HEK293 (cell line): ENCODE results near the gene RBPJL.

ENCODE experiments used
- GLI2 ChIP-seq: fragments of 450-650 bp; formaldehyde crosslinking; IDR thresholded peaks from 2 replicates; pipeline ENCODE4; 2017; ENCODE audit warnings: missing biosample characterization, missing genetic modification characterization, low read depth, borderline replicate concordance
- HIC1 ChIP-seq: fragments of 450-650 bp; formaldehyde crosslinking; IDR thresholded peaks from 2 replicates; pipeline ENCODE4 v1.5.1; 2016; ENCODE audit warnings: missing biosample characterization, missing genetic modification characterization
- KLF1 ChIP-seq: fragments of 450-650 bp; formaldehyde crosslinking; IDR thresholded peaks from 2 replicates; pipeline ENCODE4 v1.5.1; 2016; ENCODE audit warnings: missing biosample characterization, missing genetic modification characterization
- KLF16 ChIP-seq: fragments of 450-650 bp; formaldehyde crosslinking; IDR thresholded peaks from 2 replicates; pipeline ENCODE4 v1.5.1; 2017; ENCODE audit warnings: missing biosample characterization, missing genetic modification characterization
- KLF7 ChIP-seq: fragments of 450-650 bp; formaldehyde crosslinking; IDR thresholded peaks from 2 replicates; pipeline ENCODE4 v1.5.1; 2016; ENCODE audit warnings: missing biosample characterization, missing genetic modification characterization, borderline replicate concordance
- KLF8 ChIP-seq: fragments of 450-650 bp; formaldehyde crosslinking; IDR thresholded peaks from 2 replicates; pipeline ENCODE4 v1.5.1; 2016; ENCODE audit warnings: missing biosample characterization, missing genetic modification characterization
- MYNN ChIP-seq: fragments of 450-650 bp; formaldehyde crosslinking; IDR thresholded peaks from 2 replicates; pipeline ENCODE4 v1.5.1; 2016; ENCODE audit warnings: missing biosample characterization, missing genetic modification characterization, borderline replicate concordance
- YY2 ChIP-seq: fragments of 450-650 bp; formaldehyde crosslinking; IDR thresholded peaks from 2 replicates; pipeline ENCODE4 v1.5.1; 2016; ENCODE audit warnings: missing biosample characterization, missing genetic modification characterization
- ZBTB20 ChIP-seq: fragments of 450-650 bp; formaldehyde crosslinking; IDR thresholded peaks from 2 replicates; pipeline ENCODE4 v1.5.1; 2016; ENCODE audit warnings: missing biosample characterization, missing genetic modification characterization
- ZBTB48 ChIP-seq: fragments of 450-650 bp; formaldehyde crosslinking; IDR thresholded peaks from 2 replicates; pipeline ENCODE4 v1.5.1; 2016; ENCODE audit warnings: missing biosample characterization, missing genetic modification characterization
- ZBTB49 ChIP-seq: fragments of 450-650 bp; formaldehyde crosslinking; IDR thresholded peaks from 2 replicates; pipeline ENCODE4 v1.5.1; 2016; ENCODE audit warnings: missing biosample characterization, missing genetic modification characterization, low read depth
- ZEB2 ChIP-seq: fragments of 450-650 bp; formaldehyde crosslinking; IDR thresholded peaks from 2 replicates; pipeline ENCODE4 v1.5.1; 2016; ENCODE audit warnings: missing biosample characterization, missing genetic modification characterization
- ZFP3 ChIP-seq: fragments of 450-650 bp; formaldehyde crosslinking; IDR thresholded peaks from 2 replicates; pipeline ENCODE4 v1.5.1; 2016; ENCODE audit warnings: low read depth, missing biosample characterization, missing genetic modification characterization
- ZFP37 ChIP-seq: fragments of 450-650 bp; formaldehyde crosslinking; IDR thresholded peaks from 2 replicates; pipeline ENCODE4 v1.5.1; 2016; ENCODE audit warnings: missing biosample characterization, missing genetic modification characterization
- ZNF114 ChIP-seq: fragments of 450-650 bp; formaldehyde crosslinking; IDR thresholded peaks from 2 replicates; pipeline ENCODE4 v1.5.0; 2017; ENCODE audit warnings: missing biosample characterization, missing genetic modification characterization
- ZNF121 ChIP-seq: fragments of 450-650 bp; formaldehyde crosslinking; IDR thresholded peaks from 2 replicates; pipeline ENCODE4 v1.5.1; 2016; ENCODE audit warnings: missing biosample characterization, missing genetic modification characterization
- ZNF146 ChIP-seq: fragments of 450-650 bp; formaldehyde crosslinking; IDR thresholded peaks from 2 replicates; pipeline ENCODE4 v1.5.1; 2016; ENCODE audit warnings: missing biosample characterization, missing genetic modification characterization
- ZNF16 ChIP-seq: fragments of 450-650 bp; formaldehyde crosslinking; IDR thresholded peaks from 2 replicates; pipeline ENCODE4 v1.5.1; 2016; ENCODE audit warnings: low read depth, missing biosample characterization, missing genetic modification characterization
- ZNF211 ChIP-seq: fragments of 450-650 bp; formaldehyde crosslinking; IDR thresholded peaks from 2 replicates; pipeline ENCODE4 v1.5.1; 2016; ENCODE audit warnings: low read depth, missing biosample characterization, missing genetic modification characterization
- ZNF335 ChIP-seq: fragments of 450-650 bp; formaldehyde crosslinking; conservative IDR thresholded peaks from 2 replicates; pipeline ENCODE4 v1.5.1; 2016; ENCODE audit warnings: missing biosample characterization, missing genetic modification characterization
- ZNF391 ChIP-seq: fragments of 450-650 bp; formaldehyde crosslinking; IDR thresholded peaks from 2 replicates; pipeline ENCODE4 v1.5.1; 2016; ENCODE audit warnings: low read depth, missing biosample characterization, missing genetic modification characterization, borderline replicate concordance
- ZNF626 ChIP-seq: fragments of 450-650 bp; sonication (Bioruptor Pico); formaldehyde crosslinking; IDR thresholded peaks from 2 replicates; pipeline ENCODE4 v1.5.1; 2018; ENCODE audit warnings: missing biosample characterization, missing genetic modification characterization, inconsistent platforms
- ZNF629 ChIP-seq: fragments of 450-650 bp; formaldehyde crosslinking; IDR thresholded peaks from 2 replicates; pipeline ENCODE4 v1.5.1; 2017; ENCODE audit warnings: missing biosample characterization, missing genetic modification characterization
- ZNF670 ChIP-seq: fragments of 450-650 bp; formaldehyde crosslinking; IDR thresholded peaks from 2 replicates; pipeline ENCODE4 v1.5.1; 2016; ENCODE audit warnings: missing biosample characterization, missing genetic modification characterization, low read depth
- ZNF776 ChIP-seq: fragments of 450-650 bp; formaldehyde crosslinking; IDR thresholded peaks from 2 replicates; pipeline ENCODE4 v1.5.0; 2017; ENCODE audit warnings: missing biosample characterization, missing genetic modification characterization, borderline replicate concordance
- ZNF843 ChIP-seq: fragments of 450-650 bp; formaldehyde crosslinking; IDR thresholded peaks from 2 replicates; pipeline ENCODE4 v1.5.1; 2016; ENCODE audit warnings: missing biosample characterization, missing genetic modification characterization
- ZSCAN16 ChIP-seq: fragments of 450-650 bp; formaldehyde crosslinking; IDR thresholded peaks from 2 replicates; pipeline ENCODE4 v1.5.1; 2016; ENCODE audit warnings: missing biosample characterization, missing genetic modification characterization
- ZSCAN18 ChIP-seq: fragments of 450-650 bp; formaldehyde crosslinking; IDR thresholded peaks from 2 replicates; pipeline ENCODE4 v1.5.1; 2016; ENCODE audit warnings: missing biosample characterization, missing genetic modification characterization
- ZXDB ChIP-seq: fragments of 450-650 bp; formaldehyde crosslinking; IDR thresholded peaks from 2 replicates; pipeline ENCODE4 v1.5.1; 2016; ENCODE audit warnings: missing biosample characterization, missing genetic modification characterization
- TF ChIP-seq, protein P1 (sequence below): fragments of 450-650 bp; formaldehyde crosslinking; IDR thresholded peaks from 2 replicates; pipeline ENCODE4 v1.5.1; 2016; ENCODE audit warnings: missing biosample characterization, missing genetic modification characterization
- TF ChIP-seq, protein P2 (sequence below): fragments of 450-650 bp; formaldehyde crosslinking; optimal IDR thresholded peaks from 2 replicates; pipeline ENCODE3; 2016; ENCODE audit warnings: missing biosample characterization, mild to moderate bottlenecking, missing genetic modification characterization

Gene RBPJL

GRCh38 chr20:45347936-45348778 is 41.5 kb downstream of the RBPJL start, which contains the start of gene SDC4 (continued):
- TF ChIP-seq HIC1 (tag by site-specific recombination) (no peak), KLF16 (tag by site-specific recombination) (peak; percentile 47; the same call in 1 of the 2 replicates), ZXDB (tag by site-specific recombination) (peak; percentile 72), ZNF776 (tag by site-specific recombination) (no peak), KLF1 (tag by site-specific recombination) (peak; percentile 53; the same call in 1 of the 2 replicates), ZFP3 (tag by site-specific recombination) (no peak), ZNF211 (tag by site-specific recombination) (no peak), MYNN (tag by site-specific recombination) (no peak), ZBTB48 (tag by site-specific recombination) (peak; percentile 45; the same call in 1 of the 2 replicates), KLF7 (tag by site-specific recombination) (0 out of 2 replicates have a peak, but pooled peaks have one; percentile 4), ZNF16 (tag by site-specific recombination) (no peak), YY2 (tag by site-specific recombination) (no peak), ZNF629 (tag by site-specific recombination) (no peak), ZNF146 (tag by site-specific recombination) (0 out of 2 replicates have a peak, but pooled peaks have one; percentile 12), ZBTB49 (tag by site-specific recombination) (no peak), ZBTB20 (tag by site-specific recombination) (peak; percentile 80), ZFP37 (tag by site-specific recombination) (peak; percentile 70; the same call in 1 of the 2 replicates), ZNF114 (tag by site-specific recombination) (no peak), ZNF670 (tag by site-specific recombination) (no peak), ZNF626 (tag by site-specific recombination) (no peak), ZSCAN16 (tag by site-specific recombination) (no peak), GLI2 (tag by site-specific recombination) (no peak), ZNF121 (tag by site-specific recombination) (no peak), ZNF843 (tag by site-specific recombination) (no peak), ZSCAN18 (tag by site-specific recombination) (no peak), ZNF391 (tag by site-specific recombination) (peak; percentile 69), KLF8 (tag by site-specific recombination) (peak; percentile 79), ZEB2 (tag by site-specific recombination) (peak; percentile 45; the same call in 1 of the 2 replicates), ZNF335 (tag by site-specific recombination) (peak; percentile 77)
- TF ChIP-seq, protein P1, sequence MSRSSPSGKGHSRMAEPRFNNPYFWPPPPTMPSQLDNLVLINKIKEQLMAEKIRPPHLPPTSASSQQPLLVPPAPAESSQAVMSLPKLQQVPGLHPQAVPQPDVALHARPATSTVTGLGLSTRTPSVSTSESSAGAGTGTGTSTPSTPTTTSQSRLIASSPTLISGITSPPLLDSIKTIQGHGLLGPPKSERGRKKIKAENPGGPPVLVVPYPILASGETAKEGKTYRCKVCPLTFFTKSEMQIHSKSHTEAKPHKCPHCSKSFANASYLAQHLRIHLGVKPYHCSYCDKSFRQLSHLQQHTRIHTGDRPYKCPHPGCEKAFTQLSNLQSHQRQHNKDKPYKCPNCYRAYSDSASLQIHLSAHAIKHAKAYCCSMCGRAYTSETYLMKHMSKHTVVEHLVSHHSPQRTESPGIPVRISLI (tag by site-specific recombination): no peak
- TF ChIP-seq, protein P2, sequence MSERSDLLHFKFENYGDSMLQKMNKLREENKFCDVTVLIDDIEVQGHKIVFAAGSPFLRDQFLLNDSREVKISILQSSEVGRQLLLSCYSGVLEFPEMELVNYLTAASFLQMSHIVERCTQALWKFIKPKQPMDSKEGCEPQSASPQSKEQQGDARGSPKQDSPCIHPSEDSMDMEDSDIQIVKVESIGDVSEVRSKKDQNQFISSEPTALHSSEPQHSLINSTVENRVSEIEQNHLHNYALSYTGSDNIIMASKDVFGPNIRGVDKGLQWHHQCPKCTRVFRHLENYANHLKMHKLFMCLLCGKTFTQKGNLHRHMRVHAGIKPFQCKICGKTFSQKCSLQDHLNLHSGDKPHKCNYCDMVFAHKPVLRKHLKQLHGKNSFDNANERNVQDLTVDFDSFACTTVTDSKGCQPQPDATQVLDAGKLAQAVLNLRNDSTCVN (tag by site-specific recombination): peak; percentile 88
